Liver (tissue), 9 donors: Measurements from ENCODE around the gene WDR7. TPM values are rescaled to one million over a fixed set of nuclear protein-coding genes. Genes with fewer than 3 reads are reported as not detected.

Experiments
- DNase-seq: peaks from one replicate; pipeline ENCODE4 v3.0.0-alpha.2; 2017; ENCODE audit warnings: low spot score
- H3K27ac ChIP-seq, 2 donors: one replicate each; pipeline ENCODE4 v1.7.0; 2013; ENCODE audit warnings: inconsistent platforms in 2 of 2, low read length in 2 of 2, control low read depth in 1 of 2, low read depth in 1 of 2, mild to moderate bottlenecking in 1 of 2
- H3K27me3 ChIP-seq, 4 donors: one replicate each; pipeline versions ENCODE4 v1.6.1 to v1.7.0; 2013; ENCODE audit warnings: low read length in 3 of 4, inconsistent platforms in 1 of 4, mild to moderate bottlenecking in 1 of 4, moderate library complexity in 1 of 4; ENCODE audit not compliant: control insufficient read depth in 4 of 4, insufficient read depth in 4 of 4
- H3K36me3 ChIP-seq, 4 donors: one replicate each; pipeline versions ENCODE4 v1.6.1 to v1.7.0; 2013; ENCODE audit warnings: low read length in 3 of 4, mild to moderate bottlenecking in 3 of 4, low read depth in 1 of 4, moderate library complexity in 1 of 4; ENCODE audit not compliant: control insufficient read depth in 4 of 4, insufficient read depth in 3 of 4
- H3K4me1 ChIP-seq, 4 donors: one replicate each; pipeline versions ENCODE4 v1.6.1 to v1.7.0; 2013; ENCODE audit warnings: low read length in 3 of 4, mild to moderate bottlenecking in 3 of 4, moderate library complexity in 1 of 4; ENCODE audit not compliant: control insufficient read depth in 4 of 4, insufficient read depth in 4 of 4
- H3K4me3 ChIP-seq, 3 donors: one replicate each; pipeline versions ENCODE4 v1.6.1 to v1.7.0; 2013; ENCODE audit warnings: low read length in 3 of 3, control low read depth in 1 of 3, low read depth in 1 of 3, mild to moderate bottlenecking in 1 of 3
- H3K9ac ChIP-seq, 2 donors: one replicate each; pipeline ENCODE4 v1.7.0; 2013; ENCODE audit warnings: low read length in 2 of 2, mild to moderate bottlenecking in 2 of 2, moderate library complexity in 2 of 2, control low read depth in 1 of 2, low read depth in 1 of 2
- H3K9me3 ChIP-seq, 4 donors: one replicate each; pipeline versions ENCODE4 v1.6.1 to v1.7.0; 2013; ENCODE audit warnings: low read length in 3 of 4; ENCODE audit not compliant: control insufficient read depth in 4 of 4
- EGR1 ChIP-seq, 2 donors: IDR thresholded peaks; 2 replicates each; pipeline ENCODE4 v1.6.1; 2016 to 2018; ENCODE audit warnings: antibody characterized with exemption in 2 of 2, low read depth in 2 of 2
- FOXA1 ChIP-seq: IDR thresholded peaks from 2 replicates; pipeline ENCODE4 v1.6.1; 2016; ENCODE audit warnings: antibody characterized with exemption
- FOXA2 ChIP-seq: IDR thresholded peaks from 2 replicates; pipeline ENCODE4 v1.6.1; 2016; ENCODE audit warnings: antibody characterized with exemption
- GABPA ChIP-seq, 2 donors: IDR thresholded peaks in 1 of 2; conservative IDR thresholded peaks in 1 of 2; 2 replicates each; pipeline ENCODE4 v1.6.1; 2016; ENCODE audit warnings: antibody characterized with exemption in 2 of 2, mild to moderate bottlenecking in 1 of 2, moderate library complexity in 1 of 2
- HNF4A ChIP-seq, 2 donors: conservative IDR thresholded peaks; 2 replicates each; pipeline ENCODE4 v1.6.1; 2016; ENCODE audit warnings: antibody characterized with exemption in 2 of 2, mild to moderate bottlenecking in 2 of 2
- HNF4G ChIP-seq: IDR thresholded peaks from 2 replicates; pipeline ENCODE4 v1.6.1; 2016; ENCODE audit warnings: antibody characterized with exemption
- JUND ChIP-seq, 2 donors: IDR thresholded peaks; 2 replicates each; pipeline ENCODE4 v1.6.1; 2016; ENCODE audit warnings: antibody characterized with exemption in 2 of 2
- NR2F2 ChIP-seq: IDR thresholded peaks from 2 replicates; pipeline ENCODE4 v1.6.1; 2016; ENCODE audit warnings: antibody characterized with exemption
- RAD21 ChIP-seq, 2 donors: IDR thresholded peaks; 2 replicates each; pipeline ENCODE4 v1.6.1; 2016; ENCODE audit warnings: antibody characterized with exemption in 2 of 2, mild to moderate bottlenecking in 2 of 2
- RXRA ChIP-seq, 2 donors: IDR thresholded peaks; 2 replicates each; pipeline ENCODE4 v1.6.1; 2017 to 2018; ENCODE audit warnings: antibody characterized with exemption in 2 of 2, mild to moderate bottlenecking in 1 of 2
- SP1 ChIP-seq: IDR thresholded peaks from 2 replicates; pipeline ENCODE4 v1.6.1; 2018; ENCODE audit warnings: antibody characterized with exemption, mild to moderate bottlenecking
- TAF1 ChIP-seq: conservative IDR thresholded peaks from 2 replicates; pipeline ENCODE4 v1.6.1; 2016; ENCODE audit warnings: antibody characterized with exemption, mild to moderate bottlenecking
- YY1 ChIP-seq: IDR thresholded peaks from 2 replicates; pipeline ENCODE4 v1.6.1; 2016; ENCODE audit warnings: antibody characterized with exemption, mild to moderate bottlenecking
- WGBS: extraction: QIAGEN DNeasy Blood & Tissue Kit; methylation state at CpG from one replicate; pipeline ENCODE4 v1.1.7; 2013; 5-methylcytosine and 5-hydroxymethylcytosine counted together
- polyA plus RNA-seq, 2 donors: library from polyadenylated mRNA; stranded (reverse) in 1 of 2; unstranded in 1 of 2; fragments of 200-250 nt in 1 of 2; fragments of >200 nt in 1 of 2; fragmentation: Nextera tagmentation in 1 of 2; extraction: Ambion mirVana in 1 of 2; gene quantifications; one replicate each; pipeline versions ENCODE4 v1.2.1 to v1.2.3, GENCODE V29; 2013 to 2015
- total RNA-seq, 2 donors: library from RNA; depleted of rRNA; stranded (reverse); fragments of >200 nt; gene quantifications; one replicate each; pipeline ENCODE4 v1.2.3, GENCODE V29; 2014
- TF ChIP-seq, protein P1 (sequence below): IDR thresholded peaks from 2 replicates; pipeline ENCODE4 v1.6.1; 2016; ENCODE audit warnings: antibody characterized with exemption, mild to moderate bottlenecking
- TF ChIP-seq, protein P2 (sequence below): IDR thresholded peaks from 2 replicates; pipeline ENCODE4 v1.6.1; 2016; ENCODE audit warnings: antibody characterized with exemption
- TF ChIP-seq, protein P3 (sequence below): fragments of 150-350 bp; IDR thresholded peaks from 2 replicates; pipeline ENCODE4 v1.5.1; 2017; ENCODE audit warnings: improper control_type of control experiment, low read depth, low read length; ENCODE audit not compliant: missing input control
- TF ChIP-seq, protein P4 (sequence below): IDR thresholded peaks from 2 replicates; pipeline ENCODE4 v1.6.1; 2016; ENCODE audit warnings: antibody characterized with exemption
- TF ChIP-seq, protein P5 (sequence below): IDR thresholded peaks from 2 replicates; pipeline ENCODE4 v1.6.1; 2016; ENCODE audit warnings: antibody characterized with exemption
- donor health status: healthy.
- donor health status: healthy.
- donor health status: healthy.
- donor health status: healthy.
- donor health status: healthy.

WDR7 gene
- total and polyA plus RNA-seq, 4 donors, result 4.5 to 26.6 (median 13.2) TPM

DNA sequence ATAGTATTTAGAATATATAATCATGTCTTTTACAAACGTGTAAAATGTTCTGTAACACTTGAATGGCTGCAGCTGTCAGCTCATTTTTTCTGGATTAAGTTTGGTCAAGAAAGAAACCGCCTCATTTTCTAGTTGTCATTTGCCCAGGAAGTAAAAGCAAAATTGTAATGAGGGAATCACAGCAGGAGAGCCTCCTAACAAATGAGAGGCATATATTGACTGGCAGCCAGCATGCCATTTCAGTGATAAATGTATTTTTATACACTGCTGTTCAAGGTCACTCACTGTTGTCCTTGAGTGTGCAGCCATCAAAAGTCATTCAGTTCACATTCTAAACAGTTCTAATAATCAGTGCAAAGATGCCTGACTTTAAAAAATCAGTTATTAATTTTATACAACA lies 351.5 kb downstream of the WDR7 start:
- 79% methylated on average over 2 of the region's 2 CpGs for WGBS
- H3K27me3 ChIP-seq, result no peaks in the 10 kb centered on the region
- no peak overlapping the region for H3K4me3 ChIP-seq
- H3K36me3 ChIP-seq, result no peaks in the 10 kb centered on the region
- H3K9ac ChIP-seq, result no peak overlapping the region
- TF ChIP-seq TAF1 (no peak), JUND (IDR thresholded peaks at IDR 0.05) (no peak)
- H3K4me1 ChIP-seq, result peaks cover 0 to 2% (median 0%) of the 10 kb centered on the region in 4 donors
- no peak overlapping the region for H3K27ac ChIP-seq
- no peaks in the 10 kb centered on the region for H3K9me3 ChIP-seq
- DNase-seq, result no peak

DNA sequence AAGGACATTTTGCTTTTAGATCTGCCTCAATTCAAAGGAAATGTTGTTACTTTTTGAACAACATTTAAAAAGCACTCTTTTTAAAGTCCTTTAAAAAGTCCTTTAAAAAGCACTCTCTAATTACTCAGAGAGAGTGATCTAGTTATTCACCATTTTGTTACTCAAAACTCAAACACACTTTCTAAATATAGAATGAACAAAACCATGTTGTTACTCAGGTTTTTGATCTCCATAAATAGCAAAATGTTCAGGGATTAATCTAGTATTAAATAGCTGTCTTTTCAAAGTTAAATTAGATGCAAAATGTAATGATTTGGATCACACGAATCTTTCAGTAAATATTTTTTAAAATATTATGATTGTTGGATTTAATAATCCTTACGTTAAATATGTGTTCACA lies 352.2 kb downstream of the WDR7 start:
- TF ChIP-seq HNF4A (conservative IDR thresholded peaks at IDR 0.05) (no peak), EGR1 (IDR thresholded peaks at IDR 0.05; ENCODE audit: low read depth in 2 of 2) (no peak), TAF1 (no peak), FOXA1 (no peak), RXRA (IDR thresholded peaks at IDR 0.05) (no peak), JUND (IDR thresholded peaks at IDR 0.05) (no peak), HNF4G (no peak), GABPA (IDR thresholded peaks at IDR 0.05 in 1 of 2, conservative IDR thresholded peaks at IDR 0.05 in 1 of 2) (no peak), RAD21 (IDR thresholded peaks at IDR 0.05) (no peak), SP1 (no peak), FOXA2 (no peak), NR2F2 (no peak), YY1 (no peak)
- TF ChIP-seq, protein P1, sequence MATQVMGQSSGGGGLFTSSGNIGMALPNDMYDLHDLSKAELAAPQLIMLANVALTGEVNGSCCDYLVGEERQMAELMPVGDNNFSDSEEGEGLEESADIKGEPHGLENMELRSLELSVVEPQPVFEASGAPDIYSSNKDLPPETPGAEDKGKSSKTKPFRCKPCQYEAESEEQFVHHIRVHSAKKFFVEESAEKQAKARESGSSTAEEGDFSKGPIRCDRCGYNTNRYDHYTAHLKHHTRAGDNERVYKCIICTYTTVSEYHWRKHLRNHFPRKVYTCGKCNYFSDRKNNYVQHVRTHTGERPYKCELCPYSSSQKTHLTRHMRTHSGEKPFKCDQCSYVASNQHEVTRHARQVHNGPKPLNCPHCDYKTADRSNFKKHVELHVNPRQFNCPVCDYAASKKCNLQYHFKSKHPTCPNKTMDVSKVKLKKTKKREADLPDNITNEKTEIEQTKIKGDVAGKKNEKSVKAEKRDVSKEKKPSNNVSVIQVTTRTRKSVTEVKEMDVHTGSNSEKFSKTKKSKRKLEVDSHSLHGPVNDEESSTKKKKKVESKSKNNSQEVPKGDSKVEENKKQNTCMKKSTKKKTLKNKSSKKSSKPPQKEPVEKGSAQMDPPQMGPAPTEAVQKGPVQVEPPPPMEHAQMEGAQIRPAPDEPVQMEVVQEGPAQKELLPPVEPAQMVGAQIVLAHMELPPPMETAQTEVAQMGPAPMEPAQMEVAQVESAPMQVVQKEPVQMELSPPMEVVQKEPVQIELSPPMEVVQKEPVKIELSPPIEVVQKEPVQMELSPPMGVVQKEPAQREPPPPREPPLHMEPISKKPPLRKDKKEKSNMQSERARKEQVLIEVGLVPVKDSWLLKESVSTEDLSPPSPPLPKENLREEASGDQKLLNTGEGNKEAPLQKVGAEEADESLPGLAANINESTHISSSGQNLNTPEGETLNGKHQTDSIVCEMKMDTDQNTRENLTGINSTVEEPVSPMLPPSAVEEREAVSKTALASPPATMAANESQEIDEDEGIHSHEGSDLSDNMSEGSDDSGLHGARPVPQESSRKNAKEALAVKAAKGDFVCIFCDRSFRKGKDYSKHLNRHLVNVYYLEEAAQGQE, result no peak
- TF ChIP-seq, protein P2, sequence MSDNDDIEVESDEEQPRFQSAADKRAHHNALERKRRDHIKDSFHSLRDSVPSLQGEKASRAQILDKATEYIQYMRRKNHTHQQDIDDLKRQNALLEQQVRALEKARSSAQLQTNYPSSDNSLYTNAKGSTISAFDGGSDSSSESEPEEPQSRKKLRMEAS, result no peak
- TF ChIP-seq, protein P3, sequence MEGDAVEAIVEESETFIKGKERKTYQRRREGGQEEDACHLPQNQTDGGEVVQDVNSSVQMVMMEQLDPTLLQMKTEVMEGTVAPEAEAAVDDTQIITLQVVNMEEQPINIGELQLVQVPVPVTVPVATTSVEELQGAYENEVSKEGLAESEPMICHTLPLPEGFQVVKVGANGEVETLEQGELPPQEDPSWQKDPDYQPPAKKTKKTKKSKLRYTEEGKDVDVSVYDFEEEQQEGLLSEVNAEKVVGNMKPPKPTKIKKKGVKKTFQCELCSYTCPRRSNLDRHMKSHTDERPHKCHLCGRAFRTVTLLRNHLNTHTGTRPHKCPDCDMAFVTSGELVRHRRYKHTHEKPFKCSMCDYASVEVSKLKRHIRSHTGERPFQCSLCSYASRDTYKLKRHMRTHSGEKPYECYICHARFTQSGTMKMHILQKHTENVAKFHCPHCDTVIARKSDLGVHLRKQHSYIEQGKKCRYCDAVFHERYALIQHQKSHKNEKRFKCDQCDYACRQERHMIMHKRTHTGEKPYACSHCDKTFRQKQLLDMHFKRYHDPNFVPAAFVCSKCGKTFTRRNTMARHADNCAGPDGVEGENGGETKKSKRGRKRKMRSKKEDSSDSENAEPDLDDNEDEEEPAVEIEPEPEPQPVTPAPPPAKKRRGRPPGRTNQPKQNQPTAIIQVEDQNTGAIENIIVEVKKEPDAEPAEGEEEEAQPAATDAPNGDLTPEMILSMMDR, result no peak
- TF ChIP-seq, protein P4, sequence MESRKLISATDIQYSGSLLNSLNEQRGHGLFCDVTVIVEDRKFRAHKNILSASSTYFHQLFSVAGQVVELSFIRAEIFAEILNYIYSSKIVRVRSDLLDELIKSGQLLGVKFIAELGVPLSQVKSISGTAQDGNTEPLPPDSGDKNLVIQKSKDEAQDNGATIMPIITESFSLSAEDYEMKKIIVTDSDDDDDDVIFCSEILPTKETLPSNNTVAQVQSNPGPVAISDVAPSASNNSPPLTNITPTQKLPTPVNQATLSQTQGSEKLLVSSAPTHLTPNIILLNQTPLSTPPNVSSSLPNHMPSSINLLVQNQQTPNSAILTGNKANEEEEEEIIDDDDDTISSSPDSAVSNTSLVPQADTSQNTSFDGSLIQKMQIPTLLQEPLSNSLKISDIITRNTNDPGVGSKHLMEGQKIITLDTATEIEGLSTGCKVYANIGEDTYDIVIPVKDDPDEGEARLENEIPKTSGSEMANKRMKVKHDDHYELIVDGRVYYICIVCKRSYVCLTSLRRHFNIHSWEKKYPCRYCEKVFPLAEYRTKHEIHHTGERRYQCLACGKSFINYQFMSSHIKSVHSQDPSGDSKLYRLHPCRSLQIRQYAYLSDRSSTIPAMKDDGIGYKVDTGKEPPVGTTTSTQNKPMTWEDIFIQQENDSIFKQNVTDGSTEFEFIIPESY, result no peak
- TF ChIP-seq, protein P5, sequence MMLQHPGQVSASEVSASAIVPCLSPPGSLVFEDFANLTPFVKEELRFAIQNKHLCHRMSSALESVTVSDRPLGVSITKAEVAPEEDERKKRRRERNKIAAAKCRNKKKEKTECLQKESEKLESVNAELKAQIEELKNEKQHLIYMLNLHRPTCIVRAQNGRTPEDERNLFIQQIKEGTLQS, result no peak
- Histone ChIP-seq H3K27me3 (no peaks in the 10 kb centered on the region), H3K9me3 (no peaks in the 10 kb centered on the region), H3K36me3 (no peaks in the 10 kb centered on the region), H3K4me1 (peaks cover 0 to 2% (median 0%) of the 10 kb centered on the region in 4 donors), H3K27ac (no peak overlapping the region), H3K4me3 (no peak overlapping the region), H3K9ac (no peak overlapping the region)
- 61% methylated on average over 2 of the region's 2 CpGs for WGBS
- DNase-seq, result no peak
